ENCODE measurements around the gene KRT5.

DNA sequence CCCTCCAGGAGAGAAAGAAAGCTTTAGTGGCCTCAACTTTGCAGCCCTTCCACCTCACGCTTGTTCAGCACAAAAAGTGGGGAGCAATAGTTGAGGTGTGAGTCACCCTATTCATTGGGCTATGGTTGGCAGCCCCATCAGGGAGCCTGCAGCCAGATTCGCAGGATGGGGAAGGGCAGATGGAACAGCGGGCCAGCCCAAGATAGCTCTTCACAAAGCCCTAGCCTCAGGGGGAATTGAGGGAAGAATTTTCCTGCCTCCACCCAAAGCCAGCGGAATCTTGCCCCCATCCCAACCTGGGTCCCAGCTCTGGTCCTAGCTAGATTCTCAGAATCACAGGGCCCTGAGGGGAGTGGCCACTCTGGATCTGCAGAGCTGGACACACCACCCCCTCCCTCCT is 3.6 kb upstream of the KRT5 start:
- TF ChIP-seq, protein P1, sequence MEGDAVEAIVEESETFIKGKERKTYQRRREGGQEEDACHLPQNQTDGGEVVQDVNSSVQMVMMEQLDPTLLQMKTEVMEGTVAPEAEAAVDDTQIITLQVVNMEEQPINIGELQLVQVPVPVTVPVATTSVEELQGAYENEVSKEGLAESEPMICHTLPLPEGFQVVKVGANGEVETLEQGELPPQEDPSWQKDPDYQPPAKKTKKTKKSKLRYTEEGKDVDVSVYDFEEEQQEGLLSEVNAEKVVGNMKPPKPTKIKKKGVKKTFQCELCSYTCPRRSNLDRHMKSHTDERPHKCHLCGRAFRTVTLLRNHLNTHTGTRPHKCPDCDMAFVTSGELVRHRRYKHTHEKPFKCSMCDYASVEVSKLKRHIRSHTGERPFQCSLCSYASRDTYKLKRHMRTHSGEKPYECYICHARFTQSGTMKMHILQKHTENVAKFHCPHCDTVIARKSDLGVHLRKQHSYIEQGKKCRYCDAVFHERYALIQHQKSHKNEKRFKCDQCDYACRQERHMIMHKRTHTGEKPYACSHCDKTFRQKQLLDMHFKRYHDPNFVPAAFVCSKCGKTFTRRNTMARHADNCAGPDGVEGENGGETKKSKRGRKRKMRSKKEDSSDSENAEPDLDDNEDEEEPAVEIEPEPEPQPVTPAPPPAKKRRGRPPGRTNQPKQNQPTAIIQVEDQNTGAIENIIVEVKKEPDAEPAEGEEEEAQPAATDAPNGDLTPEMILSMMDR (IDR thresholded peaks at IDR 0.05; ENCODE audit: insufficient read depth, low read length), result no peak
- TF ChIP-seq GABPA (IDR thresholded peaks at IDR 0.05; ENCODE audit: low read depth) (no peak), SPI1 (IDR thresholded peaks at IDR 0.05; ENCODE audit: borderline replicate concordance, low read depth) (no peak), POLR2AphosphoS5 (IDR thresholded peaks at IDR 0.05; ENCODE audit: low read depth) (no peak)
- TF ChIP-seq, protein P2, sequence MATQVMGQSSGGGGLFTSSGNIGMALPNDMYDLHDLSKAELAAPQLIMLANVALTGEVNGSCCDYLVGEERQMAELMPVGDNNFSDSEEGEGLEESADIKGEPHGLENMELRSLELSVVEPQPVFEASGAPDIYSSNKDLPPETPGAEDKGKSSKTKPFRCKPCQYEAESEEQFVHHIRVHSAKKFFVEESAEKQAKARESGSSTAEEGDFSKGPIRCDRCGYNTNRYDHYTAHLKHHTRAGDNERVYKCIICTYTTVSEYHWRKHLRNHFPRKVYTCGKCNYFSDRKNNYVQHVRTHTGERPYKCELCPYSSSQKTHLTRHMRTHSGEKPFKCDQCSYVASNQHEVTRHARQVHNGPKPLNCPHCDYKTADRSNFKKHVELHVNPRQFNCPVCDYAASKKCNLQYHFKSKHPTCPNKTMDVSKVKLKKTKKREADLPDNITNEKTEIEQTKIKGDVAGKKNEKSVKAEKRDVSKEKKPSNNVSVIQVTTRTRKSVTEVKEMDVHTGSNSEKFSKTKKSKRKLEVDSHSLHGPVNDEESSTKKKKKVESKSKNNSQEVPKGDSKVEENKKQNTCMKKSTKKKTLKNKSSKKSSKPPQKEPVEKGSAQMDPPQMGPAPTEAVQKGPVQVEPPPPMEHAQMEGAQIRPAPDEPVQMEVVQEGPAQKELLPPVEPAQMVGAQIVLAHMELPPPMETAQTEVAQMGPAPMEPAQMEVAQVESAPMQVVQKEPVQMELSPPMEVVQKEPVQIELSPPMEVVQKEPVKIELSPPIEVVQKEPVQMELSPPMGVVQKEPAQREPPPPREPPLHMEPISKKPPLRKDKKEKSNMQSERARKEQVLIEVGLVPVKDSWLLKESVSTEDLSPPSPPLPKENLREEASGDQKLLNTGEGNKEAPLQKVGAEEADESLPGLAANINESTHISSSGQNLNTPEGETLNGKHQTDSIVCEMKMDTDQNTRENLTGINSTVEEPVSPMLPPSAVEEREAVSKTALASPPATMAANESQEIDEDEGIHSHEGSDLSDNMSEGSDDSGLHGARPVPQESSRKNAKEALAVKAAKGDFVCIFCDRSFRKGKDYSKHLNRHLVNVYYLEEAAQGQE (IDR thresholded peaks at IDR 0.05; ENCODE audit: insufficient replicate concordance, low read depth), result no peak

All from HL-60 (cell line).